GM19240 (cell line): ENCODE results near the gene ENPP6.
A peak's percentile ranks its signal among the peaks of the same experiment; 100 is the strongest.

ENCODE experiments used
- DNase-seq: peaks from one replicate; pipeline ENCODE4 v3.0.0; 2011; ENCODE audit warnings: low spot score; ENCODE audit not compliant: insufficient read length

Gene ENPP6

GRCh38 chr4:184217634-184218033 is at the start of gene ENPP6:
Gene ENPP6, minus strand, starts transcription at chr4:184217873. Its CDS starts 54 bp downstream, at chr4:184217819.
- no peak for DNase-seq

GRCh38 chr4:184267206-184267608 is 49.5 kb upstream of the ENPP6 start:
- DNase-seq = no peak

- DNase-seq = no peak
Observed at GRCh38 chr4:184265546-184266351, 48.1 kb upstream of the ENPP6 start.

GRCh38 chr4:184263910-184264732 is 46.4 kb upstream of the ENPP6 start:
- no peak for DNase-seq

GRCh38 chr4:184263461-184263860 is 45.8 kb upstream of the ENPP6 start:
- no peak for DNase-seq

GRCh38 chr4:184262901-184263300 is 45.2 kb upstream of the ENPP6 start:
- no peak for DNase-seq

GRCh38 chr4:184261246-184261645 is 43.6 kb upstream of the ENPP6 start:
- DNase-seq = no peak

GRCh38 chr4:184259866-184260265 is 42.2 kb upstream of the ENPP6 start:
- DNase-seq = no peak

- no peak for DNase-seq
Observed at GRCh38 chr4:184259081-184259480, 41.4 kb upstream of the ENPP6 start.

GRCh38 chr4:184255871-184256642 is 38.4 kb upstream of the ENPP6 start:
- no peak for DNase-seq

- no peak for DNase-seq
Observed at GRCh38 chr4:184255361-184255760, 37.7 kb upstream of the ENPP6 start.

- no peak for DNase-seq
Observed at GRCh38 chr4:184253072-184253420, 35.4 kb upstream of the ENPP6 start.

GRCh38 chr4:184252136-184253071 is 34.7 kb upstream of the ENPP6 start:
- no peak for DNase-seq

- no peak for DNase-seq
Observed at GRCh38 chr4:184251670-184251980, 34.0 kb upstream of the ENPP6 start.

GRCh38 chr4:184250795-184251669 is 33.4 kb upstream of the ENPP6 start:
- peak; percentile 56 for DNase-seq

GRCh38 chr4:184248216-184248615 is 30.5 kb upstream of the ENPP6 start:
- DNase-seq = no peak

- no peak for DNase-seq
Observed at GRCh38 chr4:184247421-184247820, 29.7 kb upstream of the ENPP6 start.

GRCh38 chr4:184246426-184246825 is 28.8 kb upstream of the ENPP6 start:
- DNase-seq = no peak

- DNase-seq = no peak
Observed at GRCh38 chr4:184238072-184238745, 20.5 kb upstream of the ENPP6 start.
